GM12878 (cell line): ENCODE data around the gene DCBLD2. TPM values are rescaled to one million over a fixed set of nuclear protein-coding genes. Genes with fewer than 3 reads are reported as not detected.

Experiments
- ATAC-seq: fragments of 200-7000 bp; cut with Tn5 transposase; 3 replicates; pipeline ENCODE4 v1.9.1; 2020; ENCODE audit warnings: mild to moderate bottlenecking, moderate library complexity
- BruUV-seq: library from RNA; stranded (reverse); fragments of 400-500 nt; replicated peaks from 2 replicates; lab custom pipeline; 2021; lab: Mats Ljungman, UMichigan
- CTCF ChIA-PET: fragments of 300-600 bp; sonication (Branson Sonifier 250); formaldehyde crosslinking; extraction: SDS; loops from one replicate; lab custom pipeline; 2021; ENCODE audit warnings: inconsistent platforms; lab: Yijun Ruan, JAX
- POLR2A ChIA-PET: fragments of 350-600 bp; formaldehyde crosslinking; extraction: SDS; loops from one replicate; lab custom pipeline; 2021; ENCODE audit warnings: inconsistent platforms; lab: Charles Lee
- RAD21 ChIA-PET: fragments of 300-600 bp; sonication (Branson Sonifier 250); formaldehyde crosslinking; loops from one replicate; lab custom pipeline; 2023; ENCODE audit warnings: antibody characterized with exemption; ENCODE audit not compliant: unreplicated experiment; lab: Charles Lee
- SMC1A ChIA-PET: fragments of 300-600 bp; sonication (Branson Sonifier 250); formaldehyde crosslinking; loops from one replicate; lab custom pipeline; 2023; ENCODE audit not compliant: unreplicated experiment, uncharacterized antibody; lab: Charles Lee
- DNase-seq: peaks from one replicate; pipeline ENCODE4 v3.0.0-alpha.2; 2011; ENCODE audit warnings: low read depth, low spot score
- FAIRE-seq: peaks from 3 replicates; lab custom pipeline; 2011; peaks lifted over from hg19 to GRCh38; lab: Jason Lieb, UNC
- H2AFZ ChIP-seq: 2 replicates; pipeline ENCODE4 v1.6.0; 2011; ENCODE audit warnings: low read depth, low read length, control low read depth; ENCODE audit not compliant: control insufficient read depth
- H3K27ac ChIP-seq: 2 replicates; pipeline ENCODE4 v1.5.1; 2011; ENCODE audit warnings: control low read depth; ENCODE audit not compliant: control insufficient read depth, insufficient read depth
- H3K27me3 ChIP-seq, 2 experiments: replicated peaks in 1 of 2; 2 replicates each; pipeline versions ENCODE4 v1.6.0 to v1.6.1; 2011; ENCODE audit warnings: low read length in 1 of 2; ENCODE audit not compliant: control insufficient read depth in 2 of 2, insufficient read depth in 2 of 2
- H3K36me3 ChIP-seq, 2 experiments: 2 replicates each; pipeline ENCODE4 v1.5.1; 2011; ENCODE audit warnings: low read length in 1 of 2; ENCODE audit not compliant: control insufficient read depth in 2 of 2, insufficient read depth in 2 of 2
- H3K4me1 ChIP-seq: 2 replicates; pipeline ENCODE4 v1.6.1; 2011; ENCODE audit warnings: mild to moderate bottlenecking, low read length, moderate library complexity, mixed read lengths; ENCODE audit not compliant: control insufficient read depth, insufficient read depth
- H3K4me2 ChIP-seq: 2 replicates; pipeline ENCODE4 v1.6.0; 2011; ENCODE audit warnings: control low read depth; ENCODE audit not compliant: control insufficient read depth, insufficient read depth
- H3K4me3 ChIP-seq: fragments of 200-600 bp; sonication (generic); 2 replicates; pipeline ENCODE4 v1.5.1; 2016
- H3K79me2 ChIP-seq: 2 replicates; pipeline ENCODE4 v1.6.0; 2011; ENCODE audit warnings: low read length; ENCODE audit not compliant: control insufficient read depth, insufficient read depth
- H3K9ac ChIP-seq: 2 replicates; pipeline ENCODE4 v1.8.0; 2011; ENCODE audit warnings: low read length, control low read depth, mixed read lengths; ENCODE audit not compliant: control insufficient read depth, insufficient read depth
- H3K9me3 ChIP-seq: replicated peaks from 3 replicates; pipeline ENCODE4 v1.5.1; 2011; ENCODE audit warnings: mild to moderate bottlenecking, low read length; ENCODE audit not compliant: control insufficient read depth, insufficient read depth
- H4K20me1 ChIP-seq: 2 replicates; pipeline ENCODE4 v1.6.0; 2011; ENCODE audit not compliant: control insufficient read depth, insufficient read depth
- CBFB ChIP-seq: IDR thresholded peaks from 2 replicates; pipeline ENCODE4 v1.6.1; 2016; ENCODE audit warnings: antibody characterized with exemption, low read depth
- IKZF2 ChIP-seq, 2 experiments: fragments of 450-650 bp; IDR thresholded peaks; 2 replicates each; pipeline ENCODE4 v1.6.1; 2017; ENCODE audit warnings: mild to moderate bottlenecking in 2 of 2, moderate library complexity in 2 of 2
- POLR2A ChIP-seq: IDR thresholded peaks from 2 replicates; pipeline ENCODE4 v1.6.1; 2011; ENCODE audit warnings: low read depth, mild to moderate bottlenecking, low read length
- RFX5 ChIP-seq: IDR thresholded peaks from 2 replicates; pipeline ENCODE4 v1.6.1; 2011; ENCODE audit warnings: low read depth, low read length, improper control_type of control experiment
- SMAD5 ChIP-seq: IDR thresholded peaks from 2 replicates; pipeline ENCODE4 v1.6.1; 2016; ENCODE audit warnings: antibody characterized with exemption, low read depth
- SMARCA5 ChIP-seq: fragments of 450-650 bp; IDR thresholded peaks from 2 replicates; pipeline ENCODE4 v1.6.1; 2017; ENCODE audit warnings: mild to moderate bottlenecking
- TCF12 ChIP-seq: IDR thresholded peaks from 2 replicates; pipeline ENCODE4 v1.6.1; 2011; ENCODE audit warnings: low read depth, mild to moderate bottlenecking, low read length
- WGBS: methylation state at CpG from one replicate; pipeline ENCODE4 v1.1.6; 2016; ENCODE audit warnings: low lambda C conversion rate; ENCODE audit not compliant: insufficient replicate concordance, insufficient coverage; ENCODE audit errors: missing lambda C conversion rate; 5-methylcytosine and 5-hydroxymethylcytosine counted together
- in situ Hi-C: fragments of 300-500 bp; cut with MboI; formaldehyde crosslinking; loops from 9 replicates; pipeline ENCODE4 v1.14.3; 2018; ENCODE audit warnings: mixed read lengths
- intact Hi-C: fragments of 100-400 bp; cut with micrococcal nuclease; formaldehyde crosslinking; loops from one replicate; pipeline ENCODE4 v1.14.2; 2022; ENCODE audit not compliant: unreplicated experiment
- polyA plus RNA-seq, 11 experiments: library from polyadenylated mRNA; depleted of rRNA in 4 of 11; unstranded in 6 of 11; stranded (reverse) in 5 of 11; fragments of >200 nt; fragmentation: Nextera tagmentation in 4 of 11; fragmentation: Illumina TruSeq in 1 of 11; extraction: Ambion mirVana in 4 of 11; extraction: Trizol in 1 of 11; gene quantifications; 1 replicate in 1 of 11; 2 replicates in 10 of 11; pipeline versions ENCODE4 v1.2.1 to v1.2.3, GENCODE V29; 2011 to 2016; ENCODE audit warnings: inconsistent platforms in 2 of 11, missing spikeins in 2 of 11, low read depth in 1 of 11
- total RNA-seq, 4 experiments: library from RNA; depleted of rRNA in 3 of 4; stranded (reverse); fragments of >200 nt in 3 of 4; fragmentation: Illumina TruSeq in 1 of 4; extraction: Trizol in 1 of 4; gene quantifications; 2 replicates each; pipeline versions ENCODE4 v1.2.1 to v1.2.3, GENCODE V29; 2013 to 2021
- TF ChIP-seq, protein P1 (sequence below): fragments of 450-650 bp; conservative IDR thresholded peaks from 2 replicates; pipeline ENCODE4 v1.6.1; 2017; ENCODE audit warnings: mild to moderate bottlenecking, moderate library complexity
- TF ChIP-seq, protein P2 (sequence below): fragments of 450-650 bp; IDR thresholded peaks from 2 replicates; pipeline ENCODE4 v1.6.1; 2017; ENCODE audit warnings: mild to moderate bottlenecking, moderate library complexity
- TF ChIP-seq, protein P3 (sequence below): fragments of 450-650 bp; IDR thresholded peaks from 2 replicates; pipeline ENCODE4 v1.6.1; 2017; ENCODE audit warnings: mild to moderate bottlenecking

DCBLD2 gene
- total and polyA plus RNA-seq, 10 of the 15 experiments (the other 5 are each of a cell fraction or from before 2014, with no cell fraction given) = 1.6 to 5.9 (median 4.7) TPM

DNA sequence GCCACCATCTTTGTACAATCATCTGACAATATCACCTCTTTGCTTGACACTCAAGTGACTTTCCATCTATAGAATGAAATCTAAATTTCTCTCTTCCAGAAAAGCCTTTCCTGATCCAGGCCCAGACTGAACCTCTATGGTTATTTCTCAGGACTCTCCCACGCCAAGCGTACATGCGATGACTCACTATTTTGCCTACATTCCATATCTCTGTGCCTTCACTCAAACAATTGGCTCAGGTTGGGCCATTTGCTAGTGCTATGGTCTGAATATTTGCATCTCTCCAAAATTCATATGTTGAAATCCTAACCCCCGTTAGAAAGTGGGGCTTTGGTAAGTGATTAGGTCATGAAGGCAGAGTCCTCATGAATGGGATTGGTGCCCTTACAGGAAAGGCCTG lies 94.5 kb downstream of the DCBLD2 start:
- Histone ChIP-seq H3K27ac (no peak overlapping the region), H3K4me1 (no peaks in the 10 kb centered on the region), H3K79me2 (no peaks in the 10 kb centered on the region), H3K27me3 (no peaks in the 10 kb centered on the region), H3K4me2 (no peak overlapping the region), H2AFZ (no peak overlapping the region), H3K4me3 (no peak overlapping the region), H3K9me3 (no peaks in the 10 kb centered on the region), H3K9ac (no peak overlapping the region), H3K36me3 (no peaks in the 10 kb centered on the region), H4K20me1 (no peaks in the 10 kb centered on the region)
- SMC1A ChIA-PET = interaction anchor here (1.4 to 2.0 kb wide), 2 partner anchors 200 to 204 kb away, joined by 3 to 21 read pairs; no protein-coding TSS in a partner anchor
- POLR2A ChIA-PET = no interaction called here
- 94% methylated on average over 4 of the region's 4 CpGs for WGBS
- in situ Hi-C loops (loop anchor here (25.0 kb wide), 1 partner anchor 470 kb away; no protein-coding TSS in a partner anchor), intact Hi-C loops (no loop called here)
- RAD21 ChIA-PET = no interaction called here
- DNase-seq (no peak), FAIRE-seq (no peak), ATAC-seq (no peak)
- no peak for TF ChIP-seq TCF12
- no peak for TF ChIP-seq SMARCA5
- no peak for TF ChIP-seq CBFB
- no peak for TF ChIP-seq POLR2A
- CTCF ChIA-PET = interaction anchor here (1.4 kb wide), 1 partner anchor 205 kb away, joined by 5 read pairs; no protein-coding TSS in a partner anchor
- no TSS peak for BruUV-seq

DNA sequence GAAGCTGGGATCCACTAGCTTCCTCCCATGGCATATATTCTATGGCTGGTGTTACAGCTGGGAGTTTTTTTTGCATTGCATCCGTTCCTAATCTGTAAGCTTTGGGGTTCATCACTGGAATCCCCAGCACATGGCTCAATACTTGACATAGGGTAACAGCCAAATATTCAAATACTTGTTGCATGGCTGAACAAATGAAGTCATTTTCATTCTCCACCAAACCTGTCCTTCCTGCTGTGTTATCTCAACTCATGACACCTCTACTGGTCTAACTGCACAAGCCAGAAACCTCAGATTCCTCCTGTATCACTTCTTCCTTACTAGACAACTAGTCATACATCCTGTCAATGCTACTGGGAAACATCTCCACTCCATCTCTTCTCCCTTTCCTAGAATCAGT lies 95.0 kb downstream of the DCBLD2 start:
- intact Hi-C loops = no loop called here
- WGBS = 35% methylated on average over 1 of the region's 1 CpG
- ChIA-PET CTCF (interaction anchor here (1.4 kb wide), 2 partner anchors 11 to 204 kb away, joined by 5 read pairs; no protein-coding TSS in a partner anchor), SMC1A (interaction anchor here (0.7 to 2.0 kb wide), 4 partner anchors 11 to 203 kb away, joined by 3 to 21 read pairs (median 3); no protein-coding TSS in a partner anchor), POLR2A (no interaction called here), RAD21 (interaction anchor here (1.2 kb wide), 1 partner anchor 206 kb away, joined by 3 read pairs; no protein-coding TSS in a partner anchor)
- in situ Hi-C loops = loop anchor here (25.0 kb wide), 1 partner anchor 469 kb away; no protein-coding TSS in a partner anchor
- DNase-seq (no peak), FAIRE-seq (no peak), ATAC-seq (peak; percentile 45)
- H3K27ac ChIP-seq = no peak overlapping the region
- H2AFZ ChIP-seq = no peak overlapping the region
- H3K27me3 ChIP-seq = no peaks in the 10 kb centered on the region
- no peak overlapping the region for H3K4me3 ChIP-seq
- no peaks in the 10 kb centered on the region for H4K20me1 ChIP-seq
- no peaks in the 10 kb centered on the region for H3K4me1 ChIP-seq
- BruUV-seq = no TSS peak
- H3K9ac ChIP-seq = no peak overlapping the region
- no peaks in the 10 kb centered on the region for H3K79me2 ChIP-seq
- no peaks in the 10 kb centered on the region for H3K9me3 ChIP-seq
- no peaks in the 10 kb centered on the region for H3K36me3 ChIP-seq
- no peak overlapping the region for H3K4me2 ChIP-seq
- no peak for TF ChIP-seq SMAD5
- TF ChIP-seq, protein P1, sequence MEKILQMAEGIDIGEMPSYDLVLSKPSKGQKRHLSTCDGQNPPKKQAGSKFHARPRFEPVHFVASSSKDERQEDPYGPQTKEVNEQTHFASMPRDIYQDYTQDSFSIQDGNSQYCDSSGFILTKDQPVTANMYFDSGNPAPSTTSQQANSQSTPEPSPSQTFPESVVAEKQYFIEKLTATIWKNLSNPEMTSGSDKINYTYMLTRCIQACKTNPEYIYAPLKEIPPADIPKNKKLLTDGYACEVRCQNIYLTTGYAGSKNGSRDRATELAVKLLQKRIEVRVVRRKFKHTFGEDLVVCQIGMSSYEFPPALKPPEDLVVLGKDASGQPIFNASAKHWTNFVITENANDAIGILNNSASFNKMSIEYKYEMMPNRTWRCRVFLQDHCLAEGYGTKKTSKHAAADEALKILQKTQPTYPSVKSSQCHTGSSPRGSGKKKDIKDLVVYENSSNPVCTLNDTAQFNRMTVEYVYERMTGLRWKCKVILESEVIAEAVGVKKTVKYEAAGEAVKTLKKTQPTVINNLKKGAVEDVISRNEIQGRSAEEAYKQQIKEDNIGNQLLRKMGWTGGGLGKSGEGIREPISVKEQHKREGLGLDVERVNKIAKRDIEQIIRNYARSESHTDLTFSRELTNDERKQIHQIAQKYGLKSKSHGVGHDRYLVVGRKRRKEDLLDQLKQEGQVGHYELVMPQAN = no peak
- TF ChIP-seq, protein P2, sequence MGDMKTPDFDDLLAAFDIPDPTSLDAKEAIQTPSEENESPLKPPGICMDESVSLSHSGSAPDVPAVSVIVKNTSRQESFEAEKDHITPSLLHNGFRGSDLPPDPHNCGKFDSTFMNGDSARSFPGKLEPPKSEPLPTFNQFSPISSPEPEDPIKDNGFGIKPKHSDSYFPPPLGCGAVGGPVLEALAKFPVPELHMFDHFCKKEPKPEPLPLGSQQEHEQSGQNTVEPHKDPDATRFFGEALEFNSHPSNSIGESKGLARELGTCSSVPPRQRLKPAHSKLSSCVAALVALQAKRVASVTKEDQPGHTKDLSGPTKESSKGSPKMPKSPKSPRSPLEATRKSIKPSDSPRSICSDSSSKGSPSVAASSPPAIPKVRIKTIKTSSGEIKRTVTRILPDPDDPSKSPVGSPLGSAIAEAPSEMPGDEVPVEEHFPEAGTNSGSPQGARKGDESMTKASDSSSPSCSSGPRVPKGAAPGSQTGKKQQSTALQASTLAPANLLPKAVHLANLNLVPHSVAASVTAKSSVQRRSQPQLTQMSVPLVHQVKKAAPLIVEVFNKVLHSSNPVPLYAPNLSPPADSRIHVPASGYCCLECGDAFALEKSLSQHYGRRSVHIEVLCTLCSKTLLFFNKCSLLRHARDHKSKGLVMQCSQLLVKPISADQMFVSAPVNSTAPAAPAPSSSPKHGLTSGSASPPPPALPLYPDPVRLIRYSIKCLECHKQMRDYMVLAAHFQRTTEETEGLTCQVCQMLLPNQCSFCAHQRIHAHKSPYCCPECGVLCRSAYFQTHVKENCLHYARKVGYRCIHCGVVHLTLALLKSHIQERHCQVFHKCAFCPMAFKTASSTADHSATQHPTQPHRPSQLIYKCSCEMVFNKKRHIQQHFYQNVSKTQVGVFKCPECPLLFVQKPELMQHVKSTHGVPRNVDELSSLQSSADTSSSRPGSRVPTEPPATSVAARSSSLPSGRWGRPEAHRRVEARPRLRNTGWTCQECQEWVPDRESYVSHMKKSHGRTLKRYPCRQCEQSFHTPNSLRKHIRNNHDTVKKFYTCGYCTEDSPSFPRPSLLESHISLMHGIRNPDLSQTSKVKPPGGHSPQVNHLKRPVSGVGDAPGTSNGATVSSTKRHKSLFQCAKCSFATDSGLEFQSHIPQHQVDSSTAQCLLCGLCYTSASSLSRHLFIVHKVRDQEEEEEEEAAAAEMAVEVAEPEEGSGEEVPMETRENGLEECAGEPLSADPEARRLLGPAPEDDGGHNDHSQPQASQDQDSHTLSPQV = no peak
- TF ChIP-seq, protein P3, sequence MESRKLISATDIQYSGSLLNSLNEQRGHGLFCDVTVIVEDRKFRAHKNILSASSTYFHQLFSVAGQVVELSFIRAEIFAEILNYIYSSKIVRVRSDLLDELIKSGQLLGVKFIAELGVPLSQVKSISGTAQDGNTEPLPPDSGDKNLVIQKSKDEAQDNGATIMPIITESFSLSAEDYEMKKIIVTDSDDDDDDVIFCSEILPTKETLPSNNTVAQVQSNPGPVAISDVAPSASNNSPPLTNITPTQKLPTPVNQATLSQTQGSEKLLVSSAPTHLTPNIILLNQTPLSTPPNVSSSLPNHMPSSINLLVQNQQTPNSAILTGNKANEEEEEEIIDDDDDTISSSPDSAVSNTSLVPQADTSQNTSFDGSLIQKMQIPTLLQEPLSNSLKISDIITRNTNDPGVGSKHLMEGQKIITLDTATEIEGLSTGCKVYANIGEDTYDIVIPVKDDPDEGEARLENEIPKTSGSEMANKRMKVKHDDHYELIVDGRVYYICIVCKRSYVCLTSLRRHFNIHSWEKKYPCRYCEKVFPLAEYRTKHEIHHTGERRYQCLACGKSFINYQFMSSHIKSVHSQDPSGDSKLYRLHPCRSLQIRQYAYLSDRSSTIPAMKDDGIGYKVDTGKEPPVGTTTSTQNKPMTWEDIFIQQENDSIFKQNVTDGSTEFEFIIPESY = no peak
- no peak for TF ChIP-seq RFX5
- no peak for TF ChIP-seq IKZF2 (IDR thresholded peaks at IDR 0.05)
